ENCODE results near the gene ANGPTL4.

DNA sequence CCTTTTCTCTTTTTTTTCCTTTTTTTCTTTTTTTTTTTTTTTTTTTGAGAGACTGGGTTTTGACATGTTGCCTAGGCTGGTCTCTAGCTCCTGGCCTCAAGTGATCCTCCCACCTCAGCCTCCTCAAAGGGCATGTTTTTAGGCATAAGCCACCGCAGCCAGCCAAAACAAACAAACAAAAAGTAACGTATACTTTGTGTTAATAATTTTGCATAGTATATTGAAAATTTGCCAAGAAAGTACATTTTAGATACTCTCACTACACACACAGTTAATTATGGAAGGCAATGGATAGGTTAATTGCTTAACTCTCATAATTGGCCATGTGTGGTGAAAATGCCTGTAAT, 24.6 kb downstream of the ANGPTL4 start:
- TF ChIP-seq, protein P1, sequence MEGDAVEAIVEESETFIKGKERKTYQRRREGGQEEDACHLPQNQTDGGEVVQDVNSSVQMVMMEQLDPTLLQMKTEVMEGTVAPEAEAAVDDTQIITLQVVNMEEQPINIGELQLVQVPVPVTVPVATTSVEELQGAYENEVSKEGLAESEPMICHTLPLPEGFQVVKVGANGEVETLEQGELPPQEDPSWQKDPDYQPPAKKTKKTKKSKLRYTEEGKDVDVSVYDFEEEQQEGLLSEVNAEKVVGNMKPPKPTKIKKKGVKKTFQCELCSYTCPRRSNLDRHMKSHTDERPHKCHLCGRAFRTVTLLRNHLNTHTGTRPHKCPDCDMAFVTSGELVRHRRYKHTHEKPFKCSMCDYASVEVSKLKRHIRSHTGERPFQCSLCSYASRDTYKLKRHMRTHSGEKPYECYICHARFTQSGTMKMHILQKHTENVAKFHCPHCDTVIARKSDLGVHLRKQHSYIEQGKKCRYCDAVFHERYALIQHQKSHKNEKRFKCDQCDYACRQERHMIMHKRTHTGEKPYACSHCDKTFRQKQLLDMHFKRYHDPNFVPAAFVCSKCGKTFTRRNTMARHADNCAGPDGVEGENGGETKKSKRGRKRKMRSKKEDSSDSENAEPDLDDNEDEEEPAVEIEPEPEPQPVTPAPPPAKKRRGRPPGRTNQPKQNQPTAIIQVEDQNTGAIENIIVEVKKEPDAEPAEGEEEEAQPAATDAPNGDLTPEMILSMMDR (IDR thresholded peaks at IDR 0.05; ENCODE audit: low read length) = no peak
- no peak for TF ChIP-seq EZH2phosphoT487 (IDR thresholded peaks at IDR 0.05; ENCODE audit: low read length)
